Stimulated activated CD4-positive, alpha-beta T cell treated with anti-CD3 and anti-CD28 coated beads, Interleukin-4, amount 100 ng/mL, for 24 hours (primary cell): ENCODE measurements around the gene RASEF.

Source experiments
- DNase-seq: peaks from one replicate; pipeline ENCODE4 v3.0.0-alpha.2; 2020

Gene RASEF

DNA sequence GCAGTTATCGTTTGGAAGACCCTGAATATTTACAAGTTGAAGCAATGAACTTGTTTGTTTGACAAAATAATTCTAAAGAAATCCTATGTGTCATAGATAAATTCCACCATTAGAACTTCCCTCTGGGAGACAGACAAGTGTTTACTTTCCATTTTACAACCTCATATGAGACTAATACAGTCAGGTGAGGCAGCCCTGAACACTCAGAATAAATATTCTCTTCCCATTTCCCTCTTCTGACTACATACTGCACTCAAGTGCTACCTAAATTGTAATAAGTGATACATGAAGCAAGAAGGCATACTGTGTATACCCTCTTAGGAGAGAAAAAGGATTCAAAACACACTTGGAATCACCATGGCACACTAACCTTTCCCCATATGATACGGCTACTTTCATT lies 6.8 kb downstream of the RASEF start:
- no peak for DNase-seq

DNA sequence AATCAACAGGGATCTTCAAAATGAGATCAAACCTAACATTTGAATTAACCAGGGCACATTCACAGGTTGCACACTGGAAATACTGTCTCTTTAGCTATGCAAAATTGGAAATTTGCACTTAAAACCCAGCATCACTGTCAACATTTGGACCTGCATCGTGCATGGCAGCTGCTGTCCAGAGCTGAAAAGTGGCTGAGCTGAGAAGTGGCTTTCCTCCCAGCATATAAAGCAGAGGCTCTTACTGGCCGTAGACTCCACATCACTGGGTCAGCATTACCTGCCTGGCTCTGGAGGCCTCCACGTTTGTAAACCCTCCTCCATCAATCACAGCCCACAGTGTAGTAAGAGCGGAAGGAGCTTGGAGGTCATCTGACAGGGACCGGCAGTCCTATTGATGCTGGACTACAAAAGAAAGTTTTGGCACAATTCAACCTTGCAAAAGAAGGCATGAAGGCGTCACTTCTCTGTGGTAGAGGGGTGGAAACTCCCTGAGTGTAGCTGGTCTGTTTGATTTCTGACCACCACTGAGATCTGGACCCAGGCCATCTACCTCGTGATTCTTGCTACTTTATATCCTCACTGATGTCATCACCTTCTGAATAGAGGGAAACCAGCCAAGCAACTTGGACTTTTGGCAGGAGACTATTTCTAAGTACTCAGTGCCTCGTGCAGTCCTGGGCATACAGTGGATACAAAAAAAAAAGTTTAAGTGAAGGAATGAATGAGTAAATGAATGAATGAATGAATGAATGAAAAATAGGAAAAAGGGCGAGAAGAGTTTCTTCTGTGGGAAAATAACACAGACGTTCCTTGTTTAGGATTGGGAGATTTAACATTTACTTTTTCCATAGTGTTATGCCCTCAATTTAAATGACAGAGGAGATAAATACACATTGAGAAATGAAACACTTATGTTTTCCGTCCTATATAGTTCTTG lies 14.8 kb downstream of the RASEF start:
- no peak for DNase-seq

DNA sequence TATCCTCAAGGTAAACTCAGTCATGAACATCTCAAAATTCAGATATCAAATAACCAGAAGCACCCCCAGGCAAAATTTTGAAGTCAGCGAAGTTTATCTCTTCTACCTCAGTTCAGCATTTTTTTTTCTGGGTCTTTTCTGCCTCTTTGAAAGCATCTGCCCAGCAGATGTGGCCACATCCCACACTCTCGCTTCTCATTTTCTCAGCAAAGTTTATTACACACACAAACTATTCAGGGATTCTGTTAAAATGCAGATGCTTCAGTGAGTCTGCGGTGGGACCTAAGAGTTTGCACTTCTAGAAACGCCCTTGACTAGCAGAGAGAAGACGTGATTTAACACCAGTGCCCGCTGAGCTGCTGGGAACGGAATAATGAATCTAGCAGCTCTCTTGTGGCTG lies 19.3 kb downstream of the RASEF start:
- DNase-seq = no peak

DNA sequence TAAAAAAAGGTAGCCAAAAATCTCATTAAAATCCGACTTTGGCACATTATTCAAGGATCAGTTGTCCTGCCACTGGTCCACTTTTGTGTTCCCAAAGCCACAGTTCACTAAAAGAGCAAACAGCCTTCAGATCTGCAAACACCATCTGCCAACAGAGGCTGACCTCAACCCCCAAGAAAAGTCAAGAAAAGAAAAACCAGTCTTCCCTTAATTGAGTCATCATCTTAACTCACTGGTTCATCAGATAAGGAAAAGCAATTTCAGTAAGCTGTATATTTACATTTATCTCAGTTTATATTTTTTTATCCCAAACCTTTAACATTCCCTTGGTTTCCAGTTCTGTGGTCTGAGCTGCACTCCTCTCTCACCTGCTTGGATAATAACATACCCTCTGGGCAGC lies 21.2 kb downstream of the RASEF start:
- DNase-seq = no peak

DNA sequence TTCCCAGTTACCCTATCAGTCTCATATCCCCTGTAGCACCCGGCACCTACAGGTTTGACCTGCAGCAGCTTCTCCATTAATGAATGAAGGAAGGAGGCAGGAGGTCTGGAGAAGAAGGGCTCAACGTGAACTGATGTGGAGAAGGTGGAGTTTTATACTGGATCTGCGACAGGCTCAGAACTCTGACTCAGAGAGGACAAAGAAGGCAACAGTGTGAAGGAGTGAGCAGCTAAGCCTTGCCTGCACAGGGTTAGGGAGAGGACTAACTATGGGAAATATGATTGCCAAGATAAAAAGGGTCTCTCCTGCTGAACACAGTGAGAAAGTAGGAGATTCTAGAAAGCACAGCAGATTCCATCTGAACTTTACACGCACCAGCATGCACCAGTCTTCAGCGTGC lies 23.6 kb downstream of the RASEF start:
- no peak for DNase-seq

DNA sequence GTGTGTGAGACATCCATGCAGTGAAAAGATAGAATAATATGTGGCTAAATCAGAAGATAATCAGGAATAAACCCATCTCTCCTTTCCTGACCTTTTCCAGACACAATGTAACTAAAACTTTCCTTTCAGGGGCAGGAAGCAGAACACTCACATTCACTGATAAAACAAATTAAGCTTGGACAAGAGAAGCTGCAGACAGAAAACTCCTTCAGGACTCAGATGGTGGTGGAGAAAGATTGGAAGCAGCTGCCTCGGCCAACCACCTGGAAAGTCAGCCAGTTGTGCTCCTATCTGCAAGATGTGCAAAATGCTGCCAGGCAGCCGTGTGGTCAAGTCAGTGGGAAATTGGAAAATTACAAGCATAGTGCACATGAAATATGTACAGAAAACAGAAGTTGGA lies 26.9 kb downstream of the RASEF start:
- no peak for DNase-seq

DNA sequence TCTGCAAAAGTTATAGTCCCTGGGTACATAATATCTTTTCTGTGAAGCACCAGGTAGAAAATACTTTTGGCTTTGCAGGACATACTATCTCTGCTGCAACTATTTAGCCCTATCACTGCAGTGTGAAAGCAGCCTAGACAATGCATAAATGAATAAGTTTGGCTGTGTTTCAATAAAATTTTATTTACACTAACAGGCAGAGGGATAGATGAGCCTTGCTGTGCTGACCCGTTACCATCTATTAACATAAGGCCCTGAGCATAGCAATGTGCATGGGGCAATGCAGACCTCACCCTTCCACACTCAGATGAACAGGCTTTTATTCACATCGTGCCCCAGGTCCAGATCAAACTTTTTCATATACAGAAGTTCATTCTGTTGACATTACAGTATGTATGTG lies 27.8 kb downstream of the RASEF start:
- DNase-seq = no peak

DNA sequence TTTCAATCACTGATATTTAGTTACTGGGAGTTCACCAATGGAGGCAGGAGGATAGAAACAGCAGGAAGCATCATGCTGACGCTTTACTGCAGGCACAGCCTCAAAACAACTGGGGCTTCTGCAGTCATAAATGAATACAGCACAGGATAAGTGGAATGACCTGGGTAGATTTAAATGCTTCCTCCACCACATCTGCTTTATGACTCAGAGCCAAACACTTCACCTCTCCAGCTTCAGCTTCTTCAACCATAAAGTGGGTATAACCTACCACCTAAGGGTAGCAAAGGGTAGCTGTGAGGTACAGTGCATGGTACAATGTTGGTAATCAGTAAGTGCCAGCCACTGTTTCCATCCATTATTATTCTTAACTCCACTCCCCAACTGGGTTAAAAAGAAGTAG lies 28.4 kb downstream of the RASEF start:
- DNase-seq = no peak

DNA sequence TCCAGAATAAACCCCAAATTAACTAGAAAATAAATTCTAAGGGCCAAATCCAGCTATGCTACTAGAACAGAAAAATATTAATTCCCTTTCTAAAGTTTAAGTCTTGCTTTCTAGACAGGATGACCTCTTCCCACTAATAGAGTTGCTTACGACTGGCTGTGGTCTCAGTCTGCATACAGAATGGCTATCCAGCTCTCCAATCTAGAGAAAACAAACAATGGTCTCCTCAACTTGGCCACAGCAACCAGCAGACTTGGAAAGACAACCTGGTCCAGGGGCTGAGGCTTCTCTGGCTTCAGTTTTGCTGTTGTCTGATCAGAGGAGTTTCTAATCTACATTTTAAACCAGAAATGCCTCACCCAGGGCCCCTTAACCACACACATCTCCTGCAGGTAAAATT lies 28.9 kb downstream of the RASEF start:
- DNase-seq = no peak

DNA sequence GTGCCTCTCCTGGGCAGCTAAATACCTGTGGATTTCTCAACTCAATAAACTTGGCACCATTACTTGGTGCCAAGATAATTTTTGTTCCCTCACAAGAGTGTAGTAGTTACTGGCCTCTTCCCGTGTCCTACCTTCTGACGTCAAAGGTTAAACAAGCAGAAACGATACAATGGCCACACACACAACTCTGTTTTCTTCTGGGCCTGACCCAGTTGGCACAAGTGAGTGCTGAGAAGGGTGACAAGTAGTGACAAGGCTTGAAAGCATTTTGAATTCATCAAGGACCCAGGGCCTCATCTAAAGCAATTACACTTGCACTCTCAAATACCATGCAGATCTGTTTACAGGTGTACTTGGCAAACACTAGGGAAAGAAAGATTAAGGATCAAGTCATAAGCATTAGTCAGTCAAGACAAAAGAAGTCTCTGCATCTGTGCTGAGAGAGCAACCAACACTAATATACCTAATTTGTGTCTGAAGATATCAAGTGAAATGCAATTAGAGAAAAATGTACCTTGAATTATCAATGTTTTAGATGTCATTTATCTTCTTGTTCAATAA lies 30.8 kb downstream of the RASEF start:
- DNase-seq = no peak

DNA sequence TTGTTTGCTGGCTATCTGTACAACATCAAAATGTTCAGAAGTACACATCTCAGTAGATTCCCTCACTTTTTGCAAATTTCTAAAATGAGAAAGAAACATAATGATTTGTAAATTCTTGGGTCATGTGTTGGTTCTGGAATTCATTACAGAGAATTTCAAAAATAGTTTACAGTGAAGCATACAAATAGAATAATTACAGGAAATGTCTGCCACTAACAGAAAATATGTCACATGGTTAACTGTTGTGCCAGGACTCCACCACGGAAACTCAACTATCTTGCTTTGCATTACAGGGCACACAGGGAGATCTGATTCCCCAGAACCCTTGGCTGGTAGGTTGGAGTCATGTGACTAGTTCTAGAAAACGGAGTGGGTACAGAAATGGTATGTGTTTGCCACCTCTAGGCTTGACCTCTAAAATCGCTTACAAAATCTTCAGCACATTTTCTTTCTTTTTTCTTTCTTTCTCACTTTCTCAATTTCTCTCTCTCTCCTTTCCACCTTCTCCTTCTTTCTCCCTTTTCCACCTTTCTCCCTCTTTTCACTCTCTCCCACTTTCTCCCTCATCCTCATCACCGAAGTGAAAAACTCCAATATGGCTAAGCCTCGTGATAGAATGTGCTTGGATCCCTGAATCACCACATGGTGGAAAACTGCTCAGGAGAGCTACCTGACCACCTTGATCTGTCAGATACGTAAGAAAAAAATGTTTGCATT lies 32.4 kb downstream of the RASEF start:
- DNase-seq = no peak

DNA sequence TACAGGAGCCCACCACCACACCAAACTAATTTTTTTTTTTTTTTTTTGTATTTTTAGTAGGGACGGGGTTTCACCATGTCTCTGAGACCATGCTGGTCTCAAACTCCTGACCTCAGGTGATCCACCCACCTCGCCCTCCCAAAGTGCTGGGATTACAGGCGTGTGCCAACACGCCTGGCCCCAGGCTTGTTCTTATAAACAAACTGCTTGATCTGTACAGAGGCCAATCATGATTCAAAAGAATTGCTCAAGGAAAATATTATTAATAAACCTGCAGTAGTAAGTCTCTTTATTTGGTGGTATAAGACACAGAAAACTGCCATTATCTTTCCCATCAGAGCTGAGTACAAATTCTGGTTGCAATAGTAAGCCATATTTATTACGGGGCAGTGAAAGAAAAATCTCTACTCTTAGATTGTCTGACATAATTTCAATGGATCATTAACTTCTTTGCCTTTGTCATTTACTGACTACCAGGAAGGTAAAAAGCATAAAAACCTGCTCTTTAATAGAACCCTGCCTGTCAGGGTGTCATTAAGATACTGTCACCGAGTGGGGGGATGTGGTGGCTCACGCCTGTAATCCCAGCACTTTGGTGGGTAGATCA lies 33.3 kb downstream of the RASEF start:
- no peak for DNase-seq

DNA sequence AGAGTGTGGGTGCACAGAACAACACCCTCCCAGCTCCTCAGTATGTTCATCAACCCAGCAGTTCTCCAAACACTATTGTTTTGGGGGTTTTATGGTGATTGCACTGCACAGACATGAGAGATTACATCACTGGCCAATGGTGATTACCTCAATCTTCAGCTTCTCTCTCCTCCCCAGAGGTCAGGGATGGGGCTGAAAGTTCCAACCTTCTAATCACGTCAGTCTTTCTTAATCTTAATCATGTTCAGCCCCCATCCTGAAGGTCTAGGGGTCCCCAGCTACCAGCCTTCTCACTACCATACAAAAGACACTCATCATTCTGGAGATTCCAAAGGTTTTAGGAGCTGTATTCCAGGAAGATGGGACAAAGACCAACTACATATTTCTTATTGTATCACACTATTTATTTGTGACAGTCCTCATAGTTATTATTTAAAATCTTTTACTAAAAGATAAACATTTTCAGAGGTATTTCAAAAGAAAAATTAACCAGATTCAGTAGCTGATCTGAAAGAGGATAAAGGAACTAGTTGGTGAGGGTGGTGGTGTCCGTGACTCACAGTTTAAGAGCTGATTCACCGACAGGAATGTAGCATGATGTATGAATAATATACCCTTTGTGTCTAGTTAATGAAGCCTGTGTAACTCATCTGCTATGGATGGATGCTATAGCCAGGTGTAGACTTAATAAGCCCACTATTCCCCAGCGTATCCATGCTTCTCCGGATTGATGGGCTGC lies 35.6 kb downstream of the RASEF start:
- no peak for DNase-seq

DNA sequence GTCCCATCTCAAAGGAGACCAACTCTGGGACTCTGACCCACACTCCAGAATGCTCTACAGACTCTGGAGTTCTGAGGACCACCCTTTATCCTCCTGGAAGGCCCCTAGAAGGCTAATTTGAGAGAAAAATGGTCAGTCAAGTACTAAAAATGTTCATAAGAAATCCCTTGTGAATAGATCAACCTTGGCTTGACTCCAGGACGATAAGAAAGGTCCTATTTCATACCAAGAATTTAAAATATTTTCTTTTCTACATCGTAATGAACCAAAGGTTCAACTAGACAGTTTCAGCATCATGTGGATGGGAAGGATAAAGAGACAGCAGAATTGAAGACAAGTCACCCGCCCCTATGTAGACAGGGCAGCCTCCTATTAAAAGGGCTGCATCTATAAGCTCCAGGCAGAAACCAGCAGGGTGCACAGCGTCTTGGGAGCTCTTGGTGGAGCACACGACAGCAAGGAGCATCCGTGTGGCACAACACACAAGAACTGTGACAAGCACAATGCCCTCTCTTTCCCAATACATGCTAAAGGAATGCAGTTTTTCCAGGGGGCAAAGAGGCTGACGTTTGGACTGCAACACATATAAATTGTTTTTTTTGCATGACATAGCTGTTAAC lies 38.3 kb downstream of the RASEF start:
- DNase-seq = no peak

DNA sequence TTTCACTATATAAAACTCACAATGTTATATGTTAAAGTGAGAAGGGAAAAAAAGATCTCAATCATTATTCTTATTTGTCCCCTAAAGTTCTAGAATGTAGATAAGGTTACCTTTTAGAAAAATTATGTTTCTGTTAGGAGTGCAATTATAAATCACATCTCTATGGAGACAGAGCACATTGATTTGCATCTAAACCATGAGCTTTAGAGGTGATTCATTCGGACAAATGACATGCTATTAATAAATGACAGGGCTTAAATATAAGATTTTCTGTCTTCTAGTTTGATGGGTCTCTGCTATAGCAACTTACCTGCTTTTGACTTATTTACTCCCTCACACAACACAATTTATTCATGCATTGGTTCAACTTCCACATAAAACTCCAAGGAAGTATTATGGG lies 39.8 kb downstream of the RASEF start:
- no peak for DNase-seq

DNA sequence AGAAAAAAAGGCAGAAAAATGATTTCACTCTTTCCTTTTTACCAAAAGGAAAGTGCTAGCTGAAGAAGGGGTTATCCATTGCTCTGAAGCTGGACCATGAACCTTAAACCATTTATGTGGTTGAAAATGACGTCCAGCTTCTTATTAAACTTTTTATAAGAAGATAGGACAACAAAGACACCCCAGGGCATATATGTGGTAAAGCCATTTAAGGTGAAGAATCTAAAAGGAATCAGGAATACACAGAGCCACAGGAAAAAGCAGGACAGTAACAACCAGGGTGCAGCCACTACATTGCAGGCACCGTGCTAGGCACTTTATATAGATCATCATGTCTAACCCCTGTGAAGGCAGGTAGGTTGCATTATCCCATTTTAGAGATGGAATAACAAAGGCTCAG lies 42.1 kb downstream of the RASEF start:
- DNase-seq = no peak

DNA sequence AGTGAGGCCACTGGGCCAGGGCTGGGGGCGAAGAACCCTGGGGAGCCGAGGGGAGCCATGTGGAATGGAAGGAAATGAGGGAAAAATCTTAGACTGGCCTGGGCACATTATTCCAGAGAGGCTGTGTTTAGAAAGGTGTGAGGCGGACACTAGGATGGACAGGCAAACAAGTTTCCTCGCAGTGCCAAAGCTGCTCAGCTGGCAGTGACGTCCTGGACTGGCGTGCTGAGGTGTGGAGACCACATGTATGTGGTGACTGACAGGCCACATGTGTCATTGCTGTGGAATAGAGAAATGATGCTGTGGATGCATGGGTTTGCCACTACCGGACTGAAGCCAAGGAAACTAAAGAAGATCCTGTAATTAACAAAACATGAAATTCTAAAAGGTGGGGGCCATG lies 42.6 kb downstream of the RASEF start:
- no peak for DNase-seq

DNA sequence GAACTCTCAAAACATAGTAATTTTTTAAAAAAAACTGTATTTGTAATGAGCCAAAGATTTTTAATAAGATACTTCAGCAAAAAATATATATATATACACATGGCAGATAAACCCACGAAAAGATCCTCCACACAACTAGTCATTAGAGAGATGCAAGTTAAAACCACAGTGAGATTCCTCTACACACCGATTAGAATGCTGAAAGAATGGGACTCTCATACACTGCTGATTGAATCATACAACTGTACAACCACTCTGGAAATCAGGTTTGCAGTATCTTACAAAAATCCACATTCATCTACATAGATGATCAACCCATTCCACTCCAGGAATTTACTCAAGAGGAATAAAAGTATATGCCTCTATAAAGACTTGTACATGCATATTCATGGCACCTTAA lies 43.7 kb downstream of the RASEF start:
- no peak for DNase-seq

DNA sequence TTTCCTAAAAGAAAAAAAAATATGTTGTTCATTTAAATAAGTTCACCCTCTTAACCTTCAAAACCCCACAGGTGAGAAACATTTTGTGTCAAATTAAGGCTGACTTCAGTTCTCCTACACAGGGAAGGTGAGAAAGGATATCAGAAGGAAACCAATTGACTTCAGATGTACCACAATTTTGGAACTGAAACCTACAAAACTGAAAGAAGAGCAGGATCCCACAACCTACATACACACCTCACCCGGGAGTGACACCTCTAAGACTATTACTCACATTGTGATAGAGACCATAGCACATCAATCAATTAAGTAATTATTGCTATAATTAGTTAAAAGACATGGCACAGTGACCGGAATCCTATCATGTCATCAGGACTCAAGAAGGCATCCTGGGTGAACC lies 47.0 kb downstream of the RASEF start:
- no peak for DNase-seq

DNA sequence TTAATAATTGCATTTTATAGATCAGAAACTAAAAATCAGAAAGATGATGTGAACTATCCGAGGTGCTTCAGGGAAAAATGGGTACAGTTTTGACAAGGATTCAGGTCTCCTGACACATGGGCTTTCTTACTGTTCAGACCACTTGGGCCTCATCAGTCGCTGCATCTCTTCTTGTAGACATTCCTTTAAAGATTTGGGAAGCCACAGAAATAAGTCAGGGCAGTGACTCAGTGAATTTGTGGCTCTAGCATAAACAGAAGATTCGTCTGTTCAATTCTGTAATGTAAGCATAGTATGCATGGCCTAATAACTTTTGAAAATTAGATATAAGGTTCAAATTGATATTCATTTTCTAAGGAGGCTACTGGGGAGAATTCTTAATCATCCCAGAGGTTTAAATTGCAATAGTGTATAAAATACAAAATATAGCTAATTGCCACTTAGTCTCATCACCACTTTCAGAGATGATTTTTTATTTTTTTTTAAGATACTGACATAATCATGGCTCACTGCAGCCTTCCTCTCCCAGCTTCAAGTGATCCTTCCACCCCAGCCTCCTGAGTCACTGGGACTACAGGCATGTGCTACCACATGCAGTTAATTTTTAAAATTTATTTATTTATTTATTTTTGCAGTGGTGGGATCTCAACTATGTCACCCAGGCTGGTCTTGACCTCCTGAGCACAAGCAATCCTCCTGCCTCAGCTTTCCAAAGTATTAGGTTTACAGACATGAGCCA lies 48.9 kb downstream of the RASEF start:
- no peak for DNase-seq

DNA sequence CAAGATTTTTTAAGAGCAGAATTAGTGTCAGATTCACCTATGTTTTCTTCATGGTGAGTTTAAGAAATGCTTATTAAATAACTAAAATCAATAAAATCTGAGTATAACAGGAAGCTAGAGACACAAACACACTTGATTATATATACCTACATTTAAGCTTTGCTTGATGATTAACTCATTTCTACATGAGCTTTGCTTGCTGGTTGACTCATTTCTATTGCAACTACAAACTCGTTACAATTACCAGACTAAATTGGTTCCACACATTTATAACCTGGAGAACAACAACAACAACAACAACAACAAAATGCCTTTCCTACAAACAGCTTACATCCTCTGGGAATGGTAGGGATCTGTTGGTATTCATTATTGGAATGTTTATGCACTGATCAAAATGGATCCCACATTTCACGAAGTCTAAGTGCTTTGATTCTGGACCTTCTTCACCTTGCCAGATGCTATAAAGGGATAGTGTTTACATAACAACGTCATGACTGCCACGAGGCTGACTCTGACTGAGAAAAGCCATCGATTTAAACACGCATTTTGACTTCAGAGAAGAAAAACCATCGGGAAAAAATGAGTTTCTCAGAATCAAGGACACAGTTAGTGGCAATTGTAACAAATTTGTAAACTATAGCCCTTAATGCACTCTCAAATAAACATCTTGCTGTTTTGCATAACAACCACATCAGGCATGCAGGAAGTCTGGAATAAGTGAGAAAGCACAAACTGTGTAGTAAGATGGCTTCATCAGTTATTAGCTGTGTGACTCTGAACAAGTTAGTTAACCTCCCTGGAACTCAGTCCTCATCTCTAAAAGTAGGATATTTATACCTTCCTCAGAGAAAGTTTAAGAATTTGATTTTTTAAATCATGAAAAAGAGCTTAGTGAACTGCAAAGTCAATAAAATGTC lies 49.8 kb downstream of the RASEF start:
- no peak for DNase-seq
